Left hindlimb (tissue), 1 donor: Measurements from ENCODE around the gene SPATS2L.

Experiments
- DNase-seq: peaks from one replicate; pipeline ENCODE4 v3.0.0-alpha.2; 2018

Gene SPATS2L

GRCh38 chr2:200297989-200298388 is 8.5 kb upstream of the SPATS2L start:
- DNase-seq, result no peak

GRCh38 chr2:200298816-200299215 is 7.7 kb upstream of the SPATS2L start:
- no peak for DNase-seq

DNA sequence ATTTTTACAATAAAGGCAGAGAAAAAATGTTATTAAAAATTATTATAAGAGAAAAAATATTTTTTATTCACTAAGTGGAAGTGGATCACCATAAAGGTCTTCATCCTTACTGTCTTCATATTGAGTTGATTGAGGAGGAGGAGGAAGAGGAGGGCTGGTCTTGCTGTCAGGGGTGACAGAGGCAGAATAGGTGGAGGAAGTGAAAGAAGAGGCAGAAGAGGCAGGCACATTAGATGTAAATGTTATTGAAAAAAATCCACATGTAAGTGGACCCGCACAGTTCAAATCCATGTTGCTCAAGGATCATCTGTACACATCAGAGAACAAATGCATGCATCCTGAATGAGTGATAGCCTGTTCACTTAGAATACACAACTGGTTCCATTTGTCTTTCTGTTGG is 6.4 kb upstream of the SPATS2L start:
- DNase-seq, result no peak

GRCh38 chr2:200300638-200301314 is 5.7 kb upstream of the SPATS2L start:
- DNase-seq, result no peak

DNA sequence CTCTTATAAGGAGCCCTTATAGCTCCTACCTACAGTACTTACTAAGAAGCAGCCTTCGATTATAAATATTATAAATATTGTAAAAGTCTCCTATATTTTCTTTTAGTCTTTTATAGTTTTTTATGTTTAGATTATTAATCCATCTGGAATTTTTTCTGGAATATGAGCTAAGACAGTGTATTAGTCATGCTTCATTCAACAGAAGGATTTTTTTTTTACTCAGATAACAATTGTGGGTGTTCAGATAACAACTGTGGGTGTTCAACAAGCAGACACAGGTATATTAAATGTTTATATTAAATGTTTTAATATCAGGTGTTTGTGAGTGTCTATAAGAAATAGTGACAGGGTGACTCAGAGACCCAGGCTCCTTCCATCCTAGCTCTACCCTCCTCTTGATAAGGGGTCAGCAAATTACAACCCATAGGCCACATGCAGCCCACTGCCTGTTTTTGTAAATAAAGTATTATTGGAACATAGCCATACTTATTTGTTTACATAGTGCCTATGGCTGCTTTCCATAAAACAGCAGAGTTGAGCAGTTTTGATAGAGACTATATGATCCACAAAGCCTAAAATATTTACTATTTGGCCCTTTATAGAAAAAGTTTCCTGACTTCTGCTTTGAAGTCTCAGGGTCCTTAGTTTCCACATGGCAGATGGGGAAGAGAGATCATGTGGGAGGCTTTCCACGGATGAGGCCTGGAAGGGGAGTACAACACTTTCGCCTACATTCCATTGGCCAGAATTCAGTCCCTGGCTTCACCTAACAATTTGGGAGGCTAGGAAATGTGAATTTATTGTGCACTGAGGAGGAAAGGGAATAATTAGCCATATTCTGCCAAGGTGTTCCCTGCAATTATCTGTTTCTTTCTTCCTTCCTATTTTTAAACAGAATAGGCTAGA is 4.3 kb upstream of the SPATS2L start:
- no peak for DNase-seq

- DNase-seq, result no peak
Observed at GRCh38 chr2:200302940-200303727, 3.4 kb upstream of the SPATS2L start.

DNA sequence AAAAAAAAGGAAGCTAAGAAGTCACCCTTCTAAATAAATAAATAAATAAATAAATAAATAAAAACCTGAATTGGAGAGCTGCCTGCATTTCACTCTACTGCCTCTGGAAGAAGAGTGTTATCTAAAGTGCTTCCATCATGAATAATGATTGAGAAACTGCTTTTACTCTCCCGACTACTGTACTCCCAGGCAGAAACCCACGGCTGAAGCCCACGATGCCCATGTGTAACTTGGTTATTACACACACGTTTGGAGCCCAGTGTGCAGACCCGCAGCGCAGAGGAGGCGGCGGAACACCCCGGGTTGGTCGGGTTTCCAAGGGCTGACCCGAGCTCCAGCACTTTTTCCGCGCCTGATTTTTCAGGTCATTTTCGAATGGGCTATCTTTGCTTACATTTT is 697 bp upstream of the SPATS2L start:
- DNase-seq, result peak; percentile 73

DNA sequence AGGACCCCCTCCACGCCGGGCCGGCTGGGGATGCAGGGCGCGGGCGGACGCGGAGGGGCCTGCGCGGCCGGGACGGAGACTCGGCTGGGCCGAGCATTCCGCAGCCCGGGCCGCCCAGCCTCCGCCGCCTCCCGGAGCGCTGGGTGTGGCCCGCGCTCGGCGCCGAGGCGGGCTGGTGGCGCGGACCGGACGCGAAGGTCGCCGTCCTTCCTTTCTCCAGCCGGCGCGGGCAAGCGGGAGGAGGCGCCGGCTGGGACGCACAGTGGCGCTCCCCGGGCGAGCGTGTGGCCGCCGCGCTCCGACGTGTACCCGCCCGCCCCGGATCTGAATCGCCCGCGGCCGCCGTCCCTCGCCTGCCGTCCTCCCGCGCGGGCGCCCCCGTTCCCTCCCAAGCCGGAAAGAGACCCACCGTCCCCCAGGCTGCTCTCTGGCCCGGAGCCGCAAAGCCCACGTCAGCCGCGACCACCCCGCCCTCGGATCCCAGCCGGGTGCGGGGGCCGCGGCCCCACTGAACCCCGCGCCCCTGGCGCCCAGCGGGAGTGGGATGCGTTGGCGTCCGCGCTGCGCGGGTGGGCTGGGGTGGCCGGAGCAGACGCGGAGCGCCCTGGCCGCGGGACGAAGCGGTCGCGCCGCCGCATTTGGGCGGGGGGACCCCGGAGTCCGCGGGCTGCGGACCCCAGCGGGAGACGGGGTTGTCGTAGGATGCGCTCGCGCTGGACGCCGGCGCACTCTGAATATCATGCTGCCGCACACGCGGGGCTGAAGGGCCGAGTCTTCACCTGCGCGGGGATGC is 634 bp downstream of the SPATS2L start:
- peak; percentile 60 for DNase-seq

- no peak for DNase-seq
Observed at GRCh38 chr2:200307724-200308545, 1.4 kb downstream of the SPATS2L start.

- no peak for DNase-seq
Observed at GRCh38 chr2:200308546-200309295, 2.2 kb downstream of the SPATS2L start.

DNA sequence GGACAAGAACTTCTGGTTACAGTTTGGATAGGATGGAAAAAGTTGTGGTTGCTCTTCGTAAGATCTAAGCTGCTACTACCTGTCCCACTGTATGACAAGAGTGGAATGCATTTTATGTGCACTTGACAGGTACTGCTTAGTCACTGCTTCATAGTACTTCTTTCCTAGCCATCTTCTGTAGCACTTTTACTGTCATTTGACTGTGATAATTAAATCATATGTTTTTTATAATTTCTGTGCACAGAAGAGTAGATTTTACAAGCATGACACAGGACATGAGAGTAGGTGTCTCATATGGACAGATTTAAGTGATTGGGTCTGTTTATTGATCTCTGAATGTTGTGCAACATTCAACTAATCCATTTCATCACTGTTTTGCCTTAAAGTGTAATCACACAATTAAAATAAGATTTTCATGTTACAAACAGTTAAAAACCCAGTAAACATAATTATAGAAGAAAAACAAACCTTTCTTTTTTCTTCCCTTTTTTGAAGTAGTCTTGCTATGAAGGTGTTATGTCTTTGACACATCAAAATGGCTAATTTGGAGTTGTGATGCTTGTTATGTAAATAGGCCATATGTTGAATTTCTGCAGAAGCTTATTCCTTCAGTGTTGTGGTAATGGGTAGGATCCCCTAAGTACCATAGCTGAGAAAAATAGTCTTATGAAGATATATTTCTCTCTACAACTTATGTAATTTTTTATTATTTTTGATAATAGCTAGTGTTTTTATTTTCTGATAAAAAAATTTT is 3.0 kb downstream of the SPATS2L start:
- no peak for DNase-seq

DNA sequence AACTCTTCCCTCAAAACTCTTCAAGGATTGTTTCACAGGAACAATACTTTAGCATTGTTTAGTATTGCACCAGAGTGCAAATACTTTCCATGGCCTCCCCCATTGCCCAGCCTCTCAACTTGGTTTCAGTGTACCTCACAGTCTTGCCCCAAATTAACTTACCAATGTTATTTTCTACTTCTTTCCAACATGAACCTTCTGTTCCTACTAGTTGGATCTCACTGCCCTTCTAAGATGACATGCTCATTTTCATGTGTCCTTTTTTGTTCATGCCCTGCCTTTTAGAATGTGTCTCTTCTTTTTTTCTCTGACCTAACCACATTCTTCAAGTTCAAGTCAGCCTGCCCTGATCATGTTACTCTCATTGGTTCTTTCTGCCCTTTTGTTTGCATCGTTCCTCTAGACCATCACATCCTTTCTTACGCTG is 4.1 kb downstream of the SPATS2L start:
- DNase-seq, result no peak

DNA sequence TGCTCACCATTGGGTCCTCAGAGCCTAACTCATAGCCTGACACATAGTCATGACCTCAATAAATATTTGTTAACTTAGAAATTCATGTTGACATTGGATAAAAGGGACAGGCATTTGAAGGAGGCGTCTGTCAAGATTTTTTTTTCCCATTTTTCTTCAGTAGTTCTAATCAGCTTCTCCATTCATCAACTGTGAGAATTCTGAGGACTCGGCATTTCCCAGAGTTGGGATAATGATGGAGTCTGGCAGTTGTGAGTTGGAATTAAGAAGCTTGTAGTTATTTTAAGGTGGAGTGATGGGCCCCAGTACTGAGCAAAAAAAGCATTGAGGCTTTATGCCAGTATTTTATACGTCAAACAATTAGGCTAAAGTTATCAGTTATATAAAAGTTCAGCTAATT is 4.6 kb downstream of the SPATS2L start:
- no peak for DNase-seq

DNA sequence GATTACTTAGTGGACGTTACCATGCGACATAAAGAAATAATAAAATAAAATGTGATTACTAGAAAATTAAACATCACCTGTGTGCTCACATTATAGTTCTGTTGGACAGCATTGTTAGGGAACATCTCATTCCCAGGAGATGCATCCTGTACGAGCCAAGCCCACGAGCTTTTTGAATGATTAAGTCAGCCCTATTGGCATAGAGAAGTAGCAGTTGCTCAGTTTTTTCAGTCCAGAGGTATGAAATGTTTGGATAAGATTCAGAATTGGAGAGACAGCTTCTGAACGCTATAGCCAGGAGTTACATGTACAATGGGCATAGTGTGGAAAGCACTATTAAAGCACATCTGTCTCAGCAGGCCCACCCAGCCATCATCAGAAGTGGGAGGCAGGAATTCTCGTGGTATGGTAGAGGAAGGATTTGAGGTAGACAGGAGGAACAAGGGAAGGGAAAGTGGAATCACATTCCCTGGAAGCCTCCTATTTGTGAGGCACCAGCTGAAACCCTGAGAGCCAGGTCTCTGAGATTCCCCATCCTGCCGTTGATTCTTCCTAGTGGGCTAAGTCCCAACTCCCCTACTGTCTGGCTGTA is 8.6 kb downstream of the SPATS2L start:
- no peak for DNase-seq

GRCh38 chr2:200317975-200318374 is 11.5 kb downstream of the SPATS2L start:
- DNase-seq, result no peak

- no peak for DNase-seq
Observed at GRCh38 chr2:200318940-200319435, 12.5 kb downstream of the SPATS2L start.

DNA sequence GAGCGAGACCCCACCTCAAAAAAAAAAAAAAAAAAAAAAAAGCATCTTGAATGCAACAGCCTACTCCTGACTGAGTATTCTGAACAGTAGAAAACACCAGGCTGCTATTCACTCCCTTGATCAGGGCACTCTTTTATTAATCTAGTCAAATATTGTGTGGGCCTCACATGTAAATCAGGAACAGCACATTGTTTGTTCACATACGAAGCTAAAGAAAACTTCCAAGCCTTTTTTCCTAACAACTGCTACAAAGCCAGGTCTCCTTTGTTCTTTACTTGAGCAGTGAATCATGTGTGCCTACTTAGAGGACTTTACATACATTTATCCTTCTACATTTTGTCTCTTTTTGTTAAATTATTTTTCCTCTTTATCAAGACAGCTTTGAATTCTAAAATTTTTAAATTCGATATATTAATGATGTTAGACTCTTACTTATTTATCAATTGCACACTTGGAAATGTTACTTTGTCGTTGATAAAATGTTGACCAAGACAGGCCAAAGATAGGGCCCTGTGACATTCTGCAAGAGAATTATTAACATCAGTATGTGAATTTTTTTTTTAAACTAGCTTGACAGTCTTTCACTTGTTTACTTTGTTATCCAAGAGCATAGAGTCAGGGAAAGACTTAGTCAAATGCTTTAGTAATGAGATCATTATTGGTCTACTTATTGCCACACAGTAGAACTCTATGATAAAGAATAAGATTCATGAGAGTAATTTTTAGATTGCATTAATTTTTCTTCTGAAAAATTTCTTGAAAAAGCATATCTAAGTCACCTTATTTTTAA is 13.2 kb downstream of the SPATS2L start:
- DNase-seq, result no peak

DNA sequence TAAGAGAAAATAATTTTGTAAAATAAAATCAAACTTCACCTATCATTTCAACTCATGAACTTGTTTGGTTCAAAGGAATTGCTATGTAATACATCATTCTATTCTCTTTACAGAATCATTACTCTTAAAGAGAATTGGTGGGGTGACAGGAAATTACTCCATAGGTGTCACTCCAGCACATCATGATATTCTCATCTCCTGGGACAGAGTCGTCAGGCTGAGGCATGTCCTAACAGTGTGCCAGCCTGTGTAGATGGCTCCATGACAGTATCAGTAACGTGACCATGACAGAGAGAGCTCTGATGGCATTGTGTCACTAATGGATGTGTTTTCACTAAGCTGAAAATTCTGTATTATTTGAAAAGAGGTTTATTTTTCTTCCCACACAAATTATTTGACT is 13.9 kb downstream of the SPATS2L start:
- no peak for DNase-seq

DNA sequence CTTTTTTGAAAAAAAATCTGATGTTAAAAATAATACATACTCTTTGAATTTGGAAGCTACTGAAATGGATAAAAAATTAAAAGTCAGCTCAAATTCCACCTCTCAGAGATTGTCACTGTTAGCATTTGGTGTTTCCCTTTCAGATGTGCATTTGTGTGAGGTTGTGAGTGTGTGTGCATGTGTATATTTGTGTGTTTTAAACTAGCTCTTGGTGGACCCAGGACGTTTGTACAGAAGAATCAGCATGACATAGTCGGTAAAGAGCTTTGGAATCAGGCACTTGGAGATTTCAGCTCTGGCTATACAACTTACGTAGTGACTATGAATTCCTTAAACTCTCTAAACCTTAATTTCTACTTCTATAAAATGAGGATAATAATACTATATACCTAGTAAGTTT is 14.5 kb downstream of the SPATS2L start:
- DNase-seq, result no peak
